Stomach (tissue), 4 donors: Measurements from ENCODE around the gene ATP5F1B.

Experiments
- EP300 ChIP-seq: sonication (generic); formaldehyde crosslinking; IDR thresholded peaks from one replicate; pipeline ENCODE4 v1.6.1; 2017; ENCODE audit warnings: antibody characterized with exemption
- POLR2A ChIP-seq, 4 donors: fragments of 450-650 bp; IDR thresholded peaks; one replicate each; pipeline ENCODE4 v1.6.1; 2016; ENCODE audit warnings: antibody characterized with exemption in 4 of 4, control low read depth in 2 of 4, mild to moderate bottlenecking in 1 of 4, moderate library complexity in 1 of 4
- POLR2AphosphoS5 ChIP-seq, 3 donors: sonication (generic); formaldehyde crosslinking; IDR thresholded peaks; one replicate each; pipeline ENCODE4 v1.6.1; 2016; ENCODE audit warnings: antibody characterized with exemption in 3 of 3
- TF ChIP-seq, protein P1 (sequence below), 7 experiments: fragments of 450-650 bp in 4 of 7; fragments of 200-600 bp in 3 of 7; sonication (generic) in 3 of 7; IDR thresholded peaks; one replicate each; pipeline ENCODE4 v1.5.1; 2016 to 2019; ENCODE audit warnings: antibody characterized with exemption in 7 of 7, control low read depth in 2 of 7, mild to moderate bottlenecking in 1 of 7

DNA sequence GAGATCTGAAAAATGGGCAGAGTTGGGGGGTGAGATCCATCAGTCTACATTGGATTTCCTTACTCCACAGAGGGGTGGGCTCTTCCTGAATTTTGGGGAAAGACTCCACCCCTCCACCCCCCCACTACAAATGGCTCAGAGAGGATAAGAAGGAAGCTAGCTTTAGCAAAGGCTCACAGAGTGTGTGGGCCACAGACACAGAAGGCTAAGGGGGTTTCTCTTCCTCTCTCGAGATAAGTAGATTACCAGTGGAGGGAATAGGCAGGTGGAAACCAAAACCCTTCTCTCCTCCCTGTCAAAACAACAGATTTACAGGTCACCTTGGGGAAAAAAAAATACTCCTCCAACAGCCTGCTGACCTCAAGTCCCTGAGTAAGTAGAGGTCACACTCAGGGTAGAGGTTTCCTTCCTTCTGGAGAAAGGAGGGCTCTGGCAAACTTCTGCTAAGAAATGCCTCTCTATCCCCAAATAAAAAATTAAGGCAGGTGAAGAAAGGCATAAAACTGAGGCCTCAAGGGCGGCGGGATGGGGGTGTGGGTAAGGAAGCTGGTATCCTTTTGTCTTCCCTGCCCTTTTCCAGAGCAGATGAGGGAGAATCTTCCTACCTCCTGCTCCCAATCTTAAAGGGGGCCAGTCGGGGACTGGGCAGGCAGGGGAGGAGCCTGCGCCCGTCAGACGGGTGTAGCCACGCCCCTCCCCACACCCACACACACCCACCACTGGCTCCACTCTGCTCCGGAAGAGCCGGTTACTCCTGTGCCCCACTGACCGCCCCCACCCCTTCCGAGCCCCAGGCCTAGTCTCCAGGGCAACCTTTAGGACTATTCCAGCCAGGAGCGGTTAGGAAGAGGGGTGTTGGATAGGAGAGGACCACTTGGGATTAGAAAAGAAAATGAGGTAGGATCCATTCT, 13.7 kb downstream of the ATP5F1B start:
- TF ChIP-seq, protein P1, sequence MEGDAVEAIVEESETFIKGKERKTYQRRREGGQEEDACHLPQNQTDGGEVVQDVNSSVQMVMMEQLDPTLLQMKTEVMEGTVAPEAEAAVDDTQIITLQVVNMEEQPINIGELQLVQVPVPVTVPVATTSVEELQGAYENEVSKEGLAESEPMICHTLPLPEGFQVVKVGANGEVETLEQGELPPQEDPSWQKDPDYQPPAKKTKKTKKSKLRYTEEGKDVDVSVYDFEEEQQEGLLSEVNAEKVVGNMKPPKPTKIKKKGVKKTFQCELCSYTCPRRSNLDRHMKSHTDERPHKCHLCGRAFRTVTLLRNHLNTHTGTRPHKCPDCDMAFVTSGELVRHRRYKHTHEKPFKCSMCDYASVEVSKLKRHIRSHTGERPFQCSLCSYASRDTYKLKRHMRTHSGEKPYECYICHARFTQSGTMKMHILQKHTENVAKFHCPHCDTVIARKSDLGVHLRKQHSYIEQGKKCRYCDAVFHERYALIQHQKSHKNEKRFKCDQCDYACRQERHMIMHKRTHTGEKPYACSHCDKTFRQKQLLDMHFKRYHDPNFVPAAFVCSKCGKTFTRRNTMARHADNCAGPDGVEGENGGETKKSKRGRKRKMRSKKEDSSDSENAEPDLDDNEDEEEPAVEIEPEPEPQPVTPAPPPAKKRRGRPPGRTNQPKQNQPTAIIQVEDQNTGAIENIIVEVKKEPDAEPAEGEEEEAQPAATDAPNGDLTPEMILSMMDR (IDR thresholded peaks at IDR 0.05) = no peak
- no peak for TF ChIP-seq POLR2A (IDR thresholded peaks at IDR 0.05)
- TF ChIP-seq POLR2AphosphoS5 (IDR thresholded peaks at IDR 0.05) = no peak
- no peak for TF ChIP-seq EP300
